Type B pancreatic cell (in vitro differentiated cells): Measurements from ENCODE around the gene FNBP1. TPM values are rescaled to one million over a fixed set of nuclear protein-coding genes. Genes with fewer than 3 reads are reported as not detected.

ENCODE experiments used
- DNase-seq: peaks from one replicate; pipeline ENCODE4 v3.0.0; 2021; ENCODE audit warnings: mixed read lengths; ENCODE audit not compliant: unreplicated experiment; ENCODE audit errors: extremely low spot score
- H3K27ac Mint-ChIP-seq: 2 replicates; pipeline ENCODE4 v1.8.0; 2021; ENCODE audit warnings: mild to moderate bottlenecking, mixed read lengths
- H3K27me3 Mint-ChIP-seq: 2 replicates; pipeline ENCODE4 v1.8.0; 2021; ENCODE audit warnings: mixed read lengths
- H3K36me3 Mint-ChIP-seq: 2 replicates; pipeline ENCODE4 v1.8.0; 2021; ENCODE audit warnings: mixed read lengths
- H3K4me1 Mint-ChIP-seq: one replicate; pipeline ENCODE4 v1.8.0; 2021; ENCODE audit warnings: mixed read lengths; ENCODE audit not compliant: unreplicated experiment
- H3K4me3 Mint-ChIP-seq: 2 replicates; pipeline ENCODE4 v1.8.0; 2021; ENCODE audit warnings: mild to moderate bottlenecking, mixed read lengths
- H3K9me3 Mint-ChIP-seq: 2 replicates; pipeline ENCODE4 v1.8.0; 2021; ENCODE audit warnings: mixed read lengths
- CTCF ChIP-seq: fragments of 200-600 bp; sonication (generic); conservative IDR thresholded peaks from 2 replicates; pipeline ENCODE4 v1.5.0; 2021; ENCODE audit warnings: antibody characterized with exemption, mild to moderate bottlenecking
- total RNA-seq: library from RNA; stranded (reverse); gene quantifications from 2 replicates; pipeline ENCODE4 v1.2.1, GENCODE V29; 2021; ENCODE audit warnings: low replicate concordance

FNBP1 gene
- total RNA-seq, 1 donor from 2014 or later = 38.6 TPM

- Mint-ChIP-seq H3K27ac (peak overlapping the region; percentile 9), H3K36me3 (peaks cover 13% of the 10 kb centered on the region), H3K27me3 (no peaks in the 10 kb centered on the region), H3K4me1 (peaks cover 20% of the 10 kb centered on the region), H3K9me3 (no peaks in the 10 kb centered on the region), H3K4me3 (no peak overlapping the region)
- TF ChIP-seq CTCF = no peak
- no peak for DNase-seq
Observed at GRCh38 chr9:129968690-129969485, 74.1 kb downstream of the FNBP1 start.

- no peak for DNase-seq
- Mint-ChIP-seq H3K4me3 (no peak overlapping the region), H3K9me3 (no peaks in the 10 kb centered on the region), H3K27ac (peak overlapping the region; percentile 70), H3K27me3 (no peaks in the 10 kb centered on the region), H3K36me3 (peaks cover 10% of the 10 kb centered on the region), H3K4me1 (peaks cover 40% of the 10 kb centered on the region)
- TF ChIP-seq CTCF = no peak
Observed at GRCh38 chr9:129964901-129965734, 77.9 kb downstream of the FNBP1 start.

GRCh38 chr9:129962889-129963703 is 79.9 kb downstream of the FNBP1 start:
- Mint-ChIP-seq H3K4me3 (peak overlapping the region; percentile 13), H3K9me3 (no peaks in the 10 kb centered on the region), H3K27ac (peak overlapping the region; percentile 74), H3K27me3 (no peaks in the 10 kb centered on the region), H3K36me3 (peaks cover 10% of the 10 kb centered on the region), H3K4me1 (peaks cover 33% of the 10 kb centered on the region)
- DNase-seq = no peak
- no peak for TF ChIP-seq CTCF

- Mint-ChIP-seq H3K4me1 (peaks cover 33% of the 10 kb centered on the region), H3K27me3 (no peaks in the 10 kb centered on the region), H3K9me3 (no peaks in the 10 kb centered on the region), H3K4me3 (peak overlapping the region; percentile 13), H3K27ac (peak overlapping the region; percentile 74), H3K36me3 (peaks cover 15% of the 10 kb centered on the region)
- DNase-seq = no peak
- TF ChIP-seq CTCF = no peak
Observed at GRCh38 chr9:129962451-129962864, 80.5 kb downstream of the FNBP1 start.

GRCh38 chr9:129958796-129959195 is 84.2 kb downstream of the FNBP1 start:
- no peaks in the 10 kb centered on the region for H3K27me3 Mint-ChIP-seq
- no peaks in the 10 kb centered on the region for H3K9me3 Mint-ChIP-seq
- H3K36me3 Mint-ChIP-seq = peaks cover 13% of the 10 kb centered on the region
- peaks cover 23% of the 10 kb centered on the region for H3K4me1 Mint-ChIP-seq
- DNase-seq = peak; percentile 22
- no peak for TF ChIP-seq CTCF
- H3K27ac Mint-ChIP-seq = no peak overlapping the region
- H3K4me3 Mint-ChIP-seq = no peak overlapping the region
